Thyroid gland (tissue), 4 donors: ENCODE measurements around the gene ZNF862. TPM values are rescaled to one million over a fixed set of nuclear protein-coding genes. Genes with fewer than 3 reads are reported as not detected.

Experiments used
- DNase-seq, 2 donors: peaks; one replicate each; pipeline ENCODE4 v3.0.0-alpha.2; 2019
- H3K27ac ChIP-seq, 3 donors: fragments of 200-600 bp; sonication (generic); 1 replicate in 2 of 3; 2 replicates in 1 of 3; pipeline ENCODE4 v1.5.1; 2016 to 2019; ENCODE audit warnings: mild to moderate bottlenecking in 1 of 3, moderate library complexity in 1 of 3
- H3K27me3 ChIP-seq: fragments of 200-600 bp; sonication (generic); one replicate; pipeline ENCODE4 v1.5.1; 2019
- H3K36me3 ChIP-seq, 2 donors: fragments of 200-600 bp; sonication (generic); one replicate each; pipeline ENCODE4 v1.5.1; 2016 to 2019
- H3K4me1 ChIP-seq, 2 donors: fragments of 200-600 bp; sonication (generic); one replicate each; pipeline ENCODE4 v1.5.1; 2017 to 2019
- H3K4me3 ChIP-seq, 3 donors: fragments of 200-600 bp; sonication (generic); replicated peaks in 1 of 3; 1 replicate in 2 of 3; 2 replicates in 1 of 3; pipeline ENCODE4 v1.5.1; 2016; ENCODE audit warnings: mild to moderate bottlenecking in 1 of 3
- H3K9me3 ChIP-seq: fragments of 200-600 bp; sonication (generic); one replicate; pipeline ENCODE4 v1.5.1; 2017
- POLR2A ChIP-seq, 2 donors: fragments of 450-650 bp; IDR thresholded peaks; one replicate each; pipeline ENCODE4 v1.6.1; 2017; ENCODE audit warnings: antibody characterized with exemption in 2 of 2, mild to moderate bottlenecking in 2 of 2, moderate library complexity in 1 of 2
- WGBS, 2 donors: methylation state at CpG; one replicate each; pipeline ENCODE4 v1.1.5; 2017; 5-methylcytosine and 5-hydroxymethylcytosine counted together
- intact Hi-C: fragments of 100-400 bp; cut with DNase I; formaldehyde crosslinking; loops from one replicate; pipeline ENCODE4 v1.15.1; 2023
- total RNA-seq, 4 donors: library from RNA; depleted of rRNA; stranded (reverse); fragments of >200 nt; gene quantifications; one replicate each; pipeline ENCODE4 v1.2.3, GENCODE V29; 2016
- TF ChIP-seq, protein P1 (sequence below), 6 experiments: fragments of 200-600 bp in 3 of 6; fragments of 450-650 bp in 3 of 6; sonication (generic) in 3 of 6; IDR thresholded peaks; one replicate each; pipeline ENCODE4 v1.5.1; 2016 to 2019; ENCODE audit warnings: antibody characterized with exemption in 6 of 6, mild to moderate bottlenecking in 2 of 6, inconsistent platforms in 1 of 6, moderate library complexity in 1 of 6

The ZNF862 gene
- total RNA-seq, 4 donors from 2014 or later: 23.6 to 53.7 (median 39.3) TPM

DNA sequence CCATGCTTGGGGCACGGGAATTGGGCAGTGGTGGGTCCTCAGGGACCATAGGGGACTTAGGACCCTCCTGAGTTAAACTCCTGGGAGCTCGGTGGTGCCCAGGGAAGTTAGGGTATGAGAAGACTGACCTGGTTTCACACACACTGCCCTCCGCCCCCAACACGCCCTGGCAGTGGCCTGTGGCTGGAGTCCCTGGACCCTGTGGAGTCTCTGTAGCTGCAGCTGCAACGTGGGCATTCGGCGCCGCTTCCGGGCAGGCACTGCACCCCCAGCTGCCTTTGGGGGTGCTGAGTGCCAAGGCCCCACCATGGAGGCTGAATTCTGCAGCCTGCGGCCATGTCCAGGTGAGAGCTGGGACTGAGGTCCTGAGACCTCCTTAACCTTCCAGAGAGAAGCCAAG, 29.9 kb upstream of the ZNF862 start:
- TF ChIP-seq, protein P1, sequence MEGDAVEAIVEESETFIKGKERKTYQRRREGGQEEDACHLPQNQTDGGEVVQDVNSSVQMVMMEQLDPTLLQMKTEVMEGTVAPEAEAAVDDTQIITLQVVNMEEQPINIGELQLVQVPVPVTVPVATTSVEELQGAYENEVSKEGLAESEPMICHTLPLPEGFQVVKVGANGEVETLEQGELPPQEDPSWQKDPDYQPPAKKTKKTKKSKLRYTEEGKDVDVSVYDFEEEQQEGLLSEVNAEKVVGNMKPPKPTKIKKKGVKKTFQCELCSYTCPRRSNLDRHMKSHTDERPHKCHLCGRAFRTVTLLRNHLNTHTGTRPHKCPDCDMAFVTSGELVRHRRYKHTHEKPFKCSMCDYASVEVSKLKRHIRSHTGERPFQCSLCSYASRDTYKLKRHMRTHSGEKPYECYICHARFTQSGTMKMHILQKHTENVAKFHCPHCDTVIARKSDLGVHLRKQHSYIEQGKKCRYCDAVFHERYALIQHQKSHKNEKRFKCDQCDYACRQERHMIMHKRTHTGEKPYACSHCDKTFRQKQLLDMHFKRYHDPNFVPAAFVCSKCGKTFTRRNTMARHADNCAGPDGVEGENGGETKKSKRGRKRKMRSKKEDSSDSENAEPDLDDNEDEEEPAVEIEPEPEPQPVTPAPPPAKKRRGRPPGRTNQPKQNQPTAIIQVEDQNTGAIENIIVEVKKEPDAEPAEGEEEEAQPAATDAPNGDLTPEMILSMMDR (IDR thresholded peaks at IDR 0.05): no peak
- TF ChIP-seq POLR2A (IDR thresholded peaks at IDR 0.05): no peak
- no peaks in the 10 kb centered on the region for H3K36me3 ChIP-seq
- H3K9me3 ChIP-seq: no peaks in the 10 kb centered on the region

DNA sequence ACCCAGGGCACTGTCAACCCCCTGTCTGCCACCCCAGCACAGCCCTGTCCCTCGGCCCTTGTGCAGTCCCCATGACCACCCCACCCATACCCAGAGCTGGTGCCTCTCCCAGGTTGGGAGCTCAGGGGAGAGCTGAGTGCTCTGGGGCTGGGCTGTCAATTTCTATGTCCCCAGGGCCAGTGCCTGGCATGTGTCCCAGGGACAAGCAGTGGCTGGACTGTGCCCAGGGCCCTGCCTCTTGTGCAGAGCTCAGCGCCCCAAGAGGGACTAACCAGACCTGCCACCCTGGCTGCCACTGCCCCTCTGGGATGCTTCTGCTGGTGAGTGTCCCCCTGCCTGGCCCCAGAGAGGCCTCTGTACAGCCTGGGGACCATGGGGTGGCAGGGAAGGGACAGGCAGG, 29.0 kb upstream of the ZNF862 start:
- DNase-seq: peak; percentile 70 to 81
- intact Hi-C loops: no loop called here
- WGBS, 2 donors: 40 to 50% methylated on average over 1 to 2 of the region's 2 CpGs
- Histone ChIP-seq H3K9me3 (no peaks in the 10 kb centered on the region), H3K4me1 (peaks cover 0 to 12% of the 10 kb centered on the region in 2 donors), H3K27ac (no peak overlapping the region), H3K4me3 (no peak overlapping the region), H3K36me3 (no peaks in the 10 kb centered on the region), H3K27me3 (no peaks in the 10 kb centered on the region)
- no peak for TF ChIP-seq POLR2A (IDR thresholded peaks at IDR 0.05)
- TF ChIP-seq, protein P1 (IDR thresholded peaks at IDR 0.05): no peak

More for the DNA sequence above, 29.9 kb upstream of the ZNF862 start:
- intact Hi-C loops: no loop called here
- no peaks in the 10 kb centered on the region for H3K27me3 ChIP-seq
- peaks cover 0 to 12% of the 10 kb centered on the region in 2 donors for H3K4me1 ChIP-seq
- no peak overlapping the region for H3K27ac ChIP-seq
- DNase-seq: no peak
- H3K4me3 ChIP-seq: no peak overlapping the region
- 87 to 95% methylated on average over 6 to 8 of the region's 10 CpGs for WGBS, 2 donors

DNA sequence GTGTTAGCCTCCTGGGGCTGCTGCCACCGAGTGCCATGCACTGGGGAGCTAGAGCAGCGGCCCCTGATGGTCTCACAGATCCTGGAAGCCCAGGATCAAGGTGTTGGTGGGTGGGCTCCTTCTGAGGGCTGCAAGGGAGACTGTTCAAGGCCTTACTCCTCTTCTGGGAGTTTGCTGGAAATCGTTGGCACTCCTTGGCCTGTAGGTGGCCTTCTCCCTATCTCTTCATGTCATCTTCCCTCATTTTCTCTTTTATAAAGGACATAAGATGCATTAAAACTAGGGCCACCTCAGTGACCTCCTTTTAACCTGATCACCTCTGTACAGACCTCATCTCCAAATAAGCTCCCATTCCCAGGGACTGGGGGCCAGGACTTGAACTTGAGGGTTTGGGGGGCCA, 27.0 kb upstream of the ZNF862 start:
- Histone ChIP-seq H3K4me3 (no peak overlapping the region), H3K9me3 (no peaks in the 10 kb centered on the region), H3K27me3 (no peaks in the 10 kb centered on the region), H3K4me1 (peaks cover 0 to 12% of the 10 kb centered on the region in 2 donors), H3K36me3 (no peaks in the 10 kb centered on the region), H3K27ac (no peak overlapping the region)
- intact Hi-C loops: no loop called here
- 50 to 59% methylated on average over 3 of the region's 3 CpGs for WGBS, 2 donors
- TF ChIP-seq, protein P1 (IDR thresholded peaks at IDR 0.05): no peak
- no peak for TF ChIP-seq POLR2A (IDR thresholded peaks at IDR 0.05)
- no peak for DNase-seq

DNA sequence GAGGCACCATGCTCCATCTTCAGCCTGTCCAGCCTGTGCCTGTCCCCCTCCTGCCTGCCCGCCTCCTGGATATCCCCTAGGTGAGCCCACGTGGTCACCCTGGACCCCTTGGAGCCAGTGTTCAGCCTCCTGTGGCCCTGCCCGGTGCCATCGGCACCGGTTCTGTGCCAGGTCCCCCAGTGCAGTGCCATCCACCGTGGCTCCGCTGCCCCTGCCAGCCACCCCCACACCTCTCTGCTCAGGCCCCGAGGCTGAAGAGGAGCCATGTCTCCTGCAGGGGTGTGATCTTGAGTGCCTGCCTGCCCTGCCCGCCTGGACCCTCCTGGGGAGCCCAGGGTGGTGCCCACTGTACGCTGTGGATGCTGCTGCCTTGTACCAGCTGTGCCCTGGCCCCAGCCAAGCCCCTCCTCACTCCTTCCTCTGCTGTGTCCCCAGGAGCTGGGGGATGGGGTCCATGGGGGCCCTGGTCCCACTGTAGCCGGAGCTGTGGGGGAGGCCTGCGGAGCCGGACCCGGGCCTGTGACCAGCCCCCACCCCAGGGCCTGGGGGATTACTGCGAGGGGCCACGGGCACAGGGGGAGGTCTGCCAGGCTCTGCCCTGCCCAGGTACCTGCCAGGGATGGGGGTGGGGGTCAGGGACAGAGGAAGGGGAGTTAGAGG, 26.2 kb upstream of the ZNF862 start:
- 81 to 92% methylated on average over 13 to 15 of the region's 16 CpGs for WGBS, 2 donors
- Histone ChIP-seq H3K4me3 (no peak overlapping the region), H3K36me3 (no peaks in the 10 kb centered on the region), H3K4me1 (peaks cover 0 to 6% of the 10 kb centered on the region in 2 donors), H3K27ac (no peak overlapping the region), H3K9me3 (no peaks in the 10 kb centered on the region), H3K27me3 (no peaks in the 10 kb centered on the region)
- no peak for TF ChIP-seq POLR2A (IDR thresholded peaks at IDR 0.05)
- TF ChIP-seq, protein P1 (IDR thresholded peaks at IDR 0.05): no peak
- no peak for DNase-seq
- intact Hi-C loops: no loop called here

DNA sequence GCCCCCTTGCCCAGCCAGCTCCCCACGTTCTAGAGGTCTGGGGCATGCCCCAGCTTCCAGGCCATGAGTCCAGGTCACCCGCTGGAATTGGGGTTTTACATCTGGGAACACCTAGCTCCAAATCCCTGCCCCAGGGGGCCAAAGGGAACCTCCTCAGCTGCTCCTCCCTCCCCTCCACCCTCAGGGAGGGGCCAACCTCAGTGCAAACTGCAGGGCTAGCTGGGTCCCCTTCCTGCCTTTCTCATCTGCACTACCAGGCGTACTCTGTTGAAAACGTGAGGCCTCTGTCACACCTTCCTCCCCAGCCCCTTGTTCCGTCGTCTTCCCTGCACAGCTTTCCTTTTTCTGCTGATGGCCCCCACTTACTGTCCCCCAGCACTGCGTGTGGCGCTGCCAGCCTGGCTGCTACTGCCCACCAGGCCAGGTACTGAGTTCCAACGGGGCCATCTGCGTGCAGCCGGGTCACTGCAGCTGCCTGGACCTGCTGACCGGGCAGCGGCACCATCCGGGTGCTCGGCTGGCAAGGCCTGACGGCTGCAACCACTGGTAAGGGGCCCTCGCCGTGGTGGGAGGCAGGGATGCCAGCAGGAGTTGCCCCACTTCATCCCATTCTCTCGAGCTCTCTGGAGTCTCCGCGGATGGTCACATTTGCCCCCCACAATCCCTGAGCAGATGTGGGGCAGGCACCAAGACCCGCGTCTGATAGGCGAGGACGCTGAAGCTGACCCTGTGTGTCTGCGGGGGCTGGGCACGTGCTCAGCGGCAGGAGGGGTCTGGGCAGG, 24.7 kb upstream of the ZNF862 start:
- WGBS, 2 donors: 85 to 89% methylated on average over 16 to 25 of the region's 28 CpGs
- no peaks in the 10 kb centered on the region for H3K27me3 ChIP-seq
- H3K36me3 ChIP-seq: no peaks in the 10 kb centered on the region
- TF ChIP-seq POLR2A (IDR thresholded peaks at IDR 0.05): no peak
- TF ChIP-seq, protein P1 (IDR thresholded peaks at IDR 0.05): no peak
- no peaks in the 10 kb centered on the region for H3K9me3 ChIP-seq
- peaks cover 0 to 6% of the 10 kb centered on the region in 2 donors for H3K4me1 ChIP-seq
- DNase-seq: no peak
- no peak overlapping the region for H3K4me3 ChIP-seq
- no peak overlapping the region for H3K27ac ChIP-seq
- intact Hi-C loops: no loop called here
